ENCODE data around the gene TMPRSS6. TPM values are rescaled to one million over a fixed set of nuclear protein-coding genes. Genes with fewer than 3 reads are reported as not detected.

TMPRSS6 gene
- total RNA-seq, 2 donors from 2014 or later, result 0.33 to 0.52 TPM

- DNase-seq, result no peak
- WGBS, 2 donors, result 57 to 66% methylated on average over 7 of the region's 7 CpGs
- no peak for ATAC-seq
Observed at GRCh38 chr22:37091994-37092393, 17.5 kb downstream of the TMPRSS6 start.

GRCh38 chr22:37090920-37091695 lies 18.4 kb downstream of the TMPRSS6 start:
- no peaks in the 10 kb centered on the region for H3K4me1 ChIP-seq
- ATAC-seq (no peak), DNase-seq (no peak)
- no peaks in the 10 kb centered on the region for H3K27me3 ChIP-seq
- no peaks in the 10 kb centered on the region for H3K36me3 ChIP-seq (replicated peaks in 1 of 2; ENCODE audit: insufficient read depth in 1 of 2, low read depth in 2 of 2)
- H3K4me3 ChIP-seq, result no peak overlapping the region
- intact Hi-C loops (cut with DNase I), result no loop called here
- WGBS, 2 donors, result 53 to 67% methylated on average over 9 of the region's 9 CpGs
- no peaks in the 10 kb centered on the region for H3K9me3 ChIP-seq
- no peak overlapping the region for H3K27ac ChIP-seq
- TF ChIP-seq POLR2A (IDR thresholded peaks at IDR 0.05) (no peak), CTCF (IDR thresholded peaks at IDR 0.05) (no peak)

More at GRCh38 chr22:37091994-37092393, 17.5 kb downstream of the TMPRSS6 start:
- no peak for TF ChIP-seq CTCF (IDR thresholded peaks at IDR 0.05)
- no peak for TF ChIP-seq POLR2A (IDR thresholded peaks at IDR 0.05)
- intact Hi-C loops (cut with DNase I), result no loop called here
- Histone ChIP-seq H3K4me1 (no peaks in the 10 kb centered on the region), H3K27ac (no peak overlapping the region), H3K27me3 (no peaks in the 10 kb centered on the region), H3K9me3 (no peaks in the 10 kb centered on the region), H3K4me3 (no peak overlapping the region), H3K36me3 (replicated peaks in 1 of 2; ENCODE audit: insufficient read depth in 1 of 2, low read depth in 2 of 2) (no peaks in the 10 kb centered on the region)

- DNase-seq, result no peak
- Histone ChIP-seq H3K4me1 (no peaks in the 10 kb centered on the region), H3K4me3 (no peak overlapping the region), H3K9me3 (no peaks in the 10 kb centered on the region), H3K27ac (no peak overlapping the region), H3K27me3 (no peaks in the 10 kb centered on the region), H3K36me3 (replicated peaks in 1 of 2; ENCODE audit: insufficient read depth in 1 of 2, low read depth in 2 of 2) (no peaks in the 10 kb centered on the region)
- WGBS, 2 donors, result 67 to 71% methylated on average over 11 to 12 of the region's 12 CpGs
- ATAC-seq, result no peak
- TF ChIP-seq CTCF (IDR thresholded peaks at IDR 0.05) (no peak), POLR2A (IDR thresholded peaks at IDR 0.05) (no peak)
- intact Hi-C loops (cut with DNase I), result no loop called here
Observed at GRCh38 chr22:37089434-37089833, 20.1 kb downstream of the TMPRSS6 start.

GRCh38 chr22:37088750-37089408 lies 20.6 kb downstream of the TMPRSS6 start:
- 64 to 65% methylated on average over 15 to 17 of the region's 17 CpGs for WGBS, 2 donors
- no peaks in the 10 kb centered on the region for H3K36me3 ChIP-seq (replicated peaks in 1 of 2; ENCODE audit: insufficient read depth in 1 of 2, low read depth in 2 of 2)
- intact Hi-C loops (cut with DNase I), result no loop called here
- DNase-seq (no peak), ATAC-seq (no peak)
- H3K9me3 ChIP-seq, result no peaks in the 10 kb centered on the region
- no peaks in the 10 kb centered on the region for H3K4me1 ChIP-seq
- no peak for TF ChIP-seq POLR2A (IDR thresholded peaks at IDR 0.05)
- TF ChIP-seq CTCF (IDR thresholded peaks at IDR 0.05), result no peak
- H3K4me3 ChIP-seq, result no peak overlapping the region
- H3K27me3 ChIP-seq, result no peaks in the 10 kb centered on the region
- no peak overlapping the region for H3K27ac ChIP-seq
